Thyroid gland (tissue), 4 donors: ENCODE results near the gene UBALD2.

ENCODE experiments used
- POLR2A ChIP-seq, 2 donors: fragments of 450-650 bp; IDR thresholded peaks; one replicate each; pipeline ENCODE4 v1.6.1; 2017; ENCODE audit warnings: antibody characterized with exemption in 2 of 2, mild to moderate bottlenecking in 2 of 2, moderate library complexity in 1 of 2
- TF ChIP-seq, protein P1 (sequence below), 6 experiments: fragments of 200-600 bp in 3 of 6; fragments of 450-650 bp in 3 of 6; sonication (generic) in 3 of 6; IDR thresholded peaks; one replicate each; pipeline ENCODE4 v1.5.1; 2016 to 2019; ENCODE audit warnings: antibody characterized with exemption in 6 of 6, mild to moderate bottlenecking in 2 of 6, inconsistent platforms in 1 of 6, moderate library complexity in 1 of 6

DNA sequence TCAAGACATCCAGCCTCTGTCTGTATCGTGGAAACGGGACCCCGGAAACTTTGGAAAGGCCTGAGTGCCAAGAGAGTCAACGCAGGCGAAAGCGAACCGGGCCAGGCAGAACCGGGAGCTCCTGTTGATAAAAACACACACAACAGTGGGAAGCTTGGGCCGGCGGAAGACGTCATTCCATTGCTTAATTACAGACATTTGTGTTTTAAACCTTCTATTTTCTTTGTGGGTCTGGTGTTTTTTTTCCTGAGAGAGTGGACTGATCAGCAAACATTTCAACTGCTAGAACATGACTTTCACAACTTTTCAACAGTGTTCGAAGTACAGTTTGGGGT, 24.0 kb upstream of the UBALD2 start:
- TF ChIP-seq POLR2A (IDR thresholded peaks at IDR 0.05), result no peak
- TF ChIP-seq, protein P1, sequence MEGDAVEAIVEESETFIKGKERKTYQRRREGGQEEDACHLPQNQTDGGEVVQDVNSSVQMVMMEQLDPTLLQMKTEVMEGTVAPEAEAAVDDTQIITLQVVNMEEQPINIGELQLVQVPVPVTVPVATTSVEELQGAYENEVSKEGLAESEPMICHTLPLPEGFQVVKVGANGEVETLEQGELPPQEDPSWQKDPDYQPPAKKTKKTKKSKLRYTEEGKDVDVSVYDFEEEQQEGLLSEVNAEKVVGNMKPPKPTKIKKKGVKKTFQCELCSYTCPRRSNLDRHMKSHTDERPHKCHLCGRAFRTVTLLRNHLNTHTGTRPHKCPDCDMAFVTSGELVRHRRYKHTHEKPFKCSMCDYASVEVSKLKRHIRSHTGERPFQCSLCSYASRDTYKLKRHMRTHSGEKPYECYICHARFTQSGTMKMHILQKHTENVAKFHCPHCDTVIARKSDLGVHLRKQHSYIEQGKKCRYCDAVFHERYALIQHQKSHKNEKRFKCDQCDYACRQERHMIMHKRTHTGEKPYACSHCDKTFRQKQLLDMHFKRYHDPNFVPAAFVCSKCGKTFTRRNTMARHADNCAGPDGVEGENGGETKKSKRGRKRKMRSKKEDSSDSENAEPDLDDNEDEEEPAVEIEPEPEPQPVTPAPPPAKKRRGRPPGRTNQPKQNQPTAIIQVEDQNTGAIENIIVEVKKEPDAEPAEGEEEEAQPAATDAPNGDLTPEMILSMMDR (IDR thresholded peaks at IDR 0.05), result no peak
